Prostate gland (tissue), 2 donors: ENCODE measurements around the gene MAF. TPM values are rescaled to one million over a fixed set of nuclear protein-coding genes. Genes with fewer than 3 reads are reported as not detected.

Experiments
- DNase-seq: peaks from one replicate; pipeline ENCODE4 v3.0.0-alpha.2; 2019; ENCODE audit warnings: low spot score
- H3K27ac ChIP-seq, 2 donors: fragments of 200-600 bp; sonication (generic); 2 replicates each; pipeline ENCODE4 v1.5.1; 2017 to 2019
- H3K27me3 ChIP-seq: fragments of 200-600 bp; sonication (generic); replicated peaks from 2 replicates; pipeline ENCODE4 v1.5.1; 2019; ENCODE audit not compliant: insufficient read depth
- H3K36me3 ChIP-seq, 2 donors: fragments of 200-600 bp; sonication (generic); 1 replicate in 1 of 2; 2 replicates in 1 of 2; pipeline versions ENCODE4 v1.5.1 to v1.8.1; 2017 to 2019
- H3K4me1 ChIP-seq: fragments of 200-600 bp; sonication (generic); replicated peaks from 2 replicates; pipeline ENCODE4 v1.5.1; 2019
- H3K4me3 ChIP-seq, 2 donors: fragments of 200-600 bp; sonication (generic); 2 replicates each; pipeline ENCODE4 v1.5.1; 2017 to 2019
- H3K9me3 ChIP-seq: fragments of 200-600 bp; sonication (generic); 2 replicates; pipeline ENCODE4 v1.5.1; 2017
- CTCF ChIP-seq, 4 experiments: fragments of 200-600 bp in 2 of 4; fragments of 450-650 bp in 2 of 4; sonication (generic) in 2 of 4; IDR thresholded peaks; 1 replicate in 3 of 4; 2 replicates in 1 of 4; pipeline ENCODE4 v1.5.1; 2016 to 2019; ENCODE audit warnings: antibody characterized with exemption in 4 of 4, mild to moderate bottlenecking in 2 of 4, moderate library complexity in 2 of 4
- POLR2A ChIP-seq: fragments of 450-650 bp; IDR thresholded peaks from one replicate; pipeline ENCODE4 v1.6.1; 2016; ENCODE audit warnings: antibody characterized with exemption, mild to moderate bottlenecking
- POLR2AphosphoS5 ChIP-seq: sonication (generic); formaldehyde crosslinking; IDR thresholded peaks from one replicate; pipeline ENCODE4 v1.6.1; 2017; ENCODE audit warnings: antibody characterized with exemption
- WGBS: methylation state at CpG from one replicate; pipeline ENCODE4 v1.1.5; 2018; 5-methylcytosine and 5-hydroxymethylcytosine counted together
- intact Hi-C: fragments of 100-400 bp; cut with DNase I; formaldehyde crosslinking; loops from one replicate; pipeline ENCODE4 v1.14.2; 2022
- total RNA-seq, 2 donors: library from RNA; depleted of rRNA; stranded (reverse); fragments of >200 nt; gene quantifications; one replicate each; pipeline ENCODE4 v1.1.0, GENCODE V29; 2016

Gene MAF
- total RNA-seq, 2 donors from 2014 or later, result 91.4 to 131 TPM

DNA sequence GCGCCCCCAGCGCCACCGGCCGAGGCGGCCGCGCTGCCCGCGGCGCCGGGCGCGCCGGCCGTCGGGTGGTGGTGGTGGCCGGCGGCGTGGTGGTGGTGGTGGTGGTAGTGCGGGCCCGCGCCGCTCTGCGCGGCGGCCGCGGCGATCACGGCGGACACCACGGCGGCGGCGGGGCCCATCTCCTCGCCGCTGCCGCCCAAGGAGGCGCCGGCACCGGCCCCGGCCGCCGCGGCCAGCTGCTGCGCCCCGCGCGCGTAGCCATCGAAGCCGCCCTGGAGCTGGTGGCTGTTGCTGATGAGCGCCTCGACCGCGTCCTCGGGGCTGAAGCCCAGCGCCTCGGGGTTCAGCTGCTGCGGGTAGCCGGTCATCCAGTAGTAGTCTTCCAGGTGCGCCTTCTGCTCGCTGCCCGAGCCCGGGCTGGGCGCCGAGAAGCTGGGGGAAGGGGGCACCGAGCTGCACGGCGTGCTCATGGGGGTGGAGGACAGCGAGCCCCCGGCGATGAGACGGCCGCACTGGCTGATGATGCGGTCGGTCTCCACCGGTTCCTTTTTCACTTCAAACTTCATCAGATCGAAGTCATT lies 1.2 kb downstream of the MAF start:
- H3K27ac ChIP-seq, result peak overlapping the region; percentile 87 to 92
- DNase-seq, result peak; percentile 16
- H3K27me3 ChIP-seq, result no peaks in the 10 kb centered on the region
- H3K4me3 ChIP-seq, result peak overlapping the region; percentile 76 to 94
- H3K4me1 ChIP-seq, result no peaks in the 10 kb centered on the region
- no peak for TF ChIP-seq POLR2A
- H3K36me3 ChIP-seq, result no peaks in the 10 kb centered on the region
- no peaks in the 10 kb centered on the region for H3K9me3 ChIP-seq
- intact Hi-C loops, result no loop called here
- WGBS, result under 1% methylated on average over 63 of the region's 79 CpGs

DNA sequence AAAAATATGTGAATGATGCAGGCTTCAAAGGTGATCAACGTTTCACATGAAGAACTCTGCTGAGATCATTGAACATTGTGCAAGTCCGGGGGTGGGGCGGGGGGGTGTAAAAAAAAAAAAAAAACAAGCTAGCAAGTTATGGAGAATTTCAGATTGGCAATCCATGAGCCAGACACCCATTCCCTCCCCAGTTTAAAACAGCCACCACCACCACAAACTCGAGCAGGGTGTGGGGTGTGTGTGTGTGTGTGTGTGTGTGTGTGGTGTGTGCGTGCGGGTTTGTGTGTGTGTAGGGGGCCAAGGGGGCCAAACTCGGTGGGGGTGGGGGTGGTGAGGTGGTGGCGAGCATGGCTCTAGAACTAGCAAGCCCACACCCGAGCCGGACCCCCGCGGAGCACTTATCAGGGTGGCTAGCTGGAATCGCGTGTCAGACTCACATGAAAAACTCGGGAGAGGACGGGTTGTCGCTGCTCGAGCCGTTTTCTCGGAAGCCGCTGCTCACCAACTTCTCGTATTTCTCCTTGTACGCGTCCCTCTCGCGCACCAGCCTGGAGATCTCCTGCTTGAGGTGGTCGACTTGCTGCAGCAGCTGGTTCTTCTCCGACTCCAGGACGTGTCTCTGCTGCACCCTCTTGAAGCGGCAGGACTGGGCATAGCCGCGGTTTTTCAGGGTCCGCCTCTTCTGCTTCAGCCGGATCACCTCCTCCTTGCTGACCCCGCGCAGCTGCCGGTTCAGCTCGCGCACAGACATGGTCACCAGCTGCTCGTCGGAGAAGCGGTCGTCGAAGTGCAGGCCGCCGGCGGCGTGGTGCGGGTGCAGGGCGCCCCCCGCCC lies 2.0 kb downstream of the MAF start:
- peak overlapping the region; percentile 75 to 84 for H3K27ac ChIP-seq
- peak overlapping the region; percentile 76 to 94 for H3K4me3 ChIP-seq
- intact Hi-C loops, result no loop called here
- TF ChIP-seq CTCF (IDR thresholded peaks at IDR 0.05), result peak in 1 of 4 experiments; percentile 35
- no peak for TF ChIP-seq POLR2AphosphoS5
- H3K4me1 ChIP-seq, result no peaks in the 10 kb centered on the region
- no peaks in the 10 kb centered on the region for H3K9me3 ChIP-seq
- no peaks in the 10 kb centered on the region for H3K27me3 ChIP-seq
- peak; percentile 38 for DNase-seq
- H3K36me3 ChIP-seq, result no peaks in the 10 kb centered on the region
- under 1% methylated on average over 40 of the region's 51 CpGs for WGBS

DNA sequence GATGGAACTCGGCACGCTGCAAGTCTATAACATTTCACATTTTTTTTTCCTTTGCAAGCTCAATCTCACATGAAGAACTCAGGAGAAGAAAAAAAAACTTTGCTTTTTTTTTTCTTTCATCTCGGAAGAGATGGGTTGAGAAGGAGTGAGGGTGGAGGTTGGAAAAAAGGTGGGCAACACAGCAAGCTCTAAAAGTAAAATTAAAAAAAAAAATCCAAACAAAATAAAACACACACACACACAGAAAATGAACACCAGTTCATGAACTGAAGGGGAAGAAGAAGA lies 2.5 kb downstream of the MAF start:
- Histone ChIP-seq H3K4me1 (no peaks in the 10 kb centered on the region), H3K27ac (peak overlapping the region; percentile 75 to 84), H3K27me3 (no peaks in the 10 kb centered on the region), H3K4me3 (peak overlapping the region; percentile 76 to 94), H3K36me3 (no peaks in the 10 kb centered on the region), H3K9me3 (no peaks in the 10 kb centered on the region)
- TF ChIP-seq POLR2A (no peak), CTCF (IDR thresholded peaks at IDR 0.05) (no peak), POLR2AphosphoS5 (no peak)
- intact Hi-C loops, result no loop called here
- 16% methylated on average over 3 of the region's 3 CpGs for WGBS
- no peak for DNase-seq

- intact Hi-C loops, result no loop called here
- DNase-seq, result no peak
- Histone ChIP-seq H3K36me3 (no peaks in the 10 kb centered on the region), H3K27ac (peak overlapping the region; percentile 75 to 84), H3K9me3 (no peaks in the 10 kb centered on the region), H3K4me3 (peak overlapping the region; percentile 76 to 94), H3K27me3 (no peaks in the 10 kb centered on the region), H3K4me1 (no peaks in the 10 kb centered on the region)
- TF ChIP-seq POLR2A (no peak), POLR2AphosphoS5 (no peak), CTCF (IDR thresholded peaks at IDR 0.05) (no peak)
- 20% methylated on average over 5 of the region's 5 CpGs for WGBS
Measured at GRCh38 chr16:79597277-79598062, 3.1 kb downstream of the MAF start.

DNA sequence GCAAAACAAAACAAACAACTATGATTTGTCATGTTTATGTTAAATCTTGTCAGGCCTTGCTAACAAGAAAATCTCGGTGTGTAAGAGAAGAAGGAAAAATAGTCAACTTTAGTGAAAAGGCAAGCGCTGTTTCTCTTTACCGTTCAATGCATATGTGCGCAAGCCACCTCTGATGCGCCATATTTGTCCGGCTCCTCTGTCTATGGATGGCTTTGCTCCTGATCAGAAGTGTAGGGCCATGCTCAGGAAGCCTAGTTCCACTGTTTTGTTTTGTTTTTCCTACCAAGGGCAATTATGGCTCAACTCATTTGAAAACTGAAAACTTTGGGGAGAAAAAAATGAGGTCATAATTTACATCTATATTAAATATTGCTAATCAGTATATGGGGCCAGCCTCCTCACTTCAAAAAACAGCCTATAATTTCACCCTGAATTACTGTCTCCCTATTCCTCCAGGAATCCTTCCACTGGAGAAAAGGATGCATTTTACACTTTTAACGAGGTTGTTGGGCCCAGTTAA lies 4.5 kb downstream of the MAF start:
- intact Hi-C loops, result no loop called here
- DNase-seq, result no peak
- TF ChIP-seq CTCF (IDR thresholded peaks at IDR 0.05) (no peak), POLR2A (no peak), POLR2AphosphoS5 (no peak)
- no peaks in the 10 kb centered on the region for H3K27me3 ChIP-seq
- no peaks in the 10 kb centered on the region for H3K4me1 ChIP-seq
- H3K9me3 ChIP-seq, result no peaks in the 10 kb centered on the region
- H3K4me3 ChIP-seq, result peak overlapping the region; percentile 76 to 94
- WGBS, result 74% methylated on average over 7 of the region's 7 CpGs
- no peaks in the 10 kb centered on the region for H3K36me3 ChIP-seq
- H3K27ac ChIP-seq, result peak overlapping the region; percentile 52 to 84
